ENCODE results near the gene C16orf74.

C16orf74 gene

GRCh38 chr16:85788819-85789218 lies 37.9 kb upstream of the C16orf74 start:
- H3K27ac ChIP-seq: no peak overlapping the region
- no peaks in the 10 kb centered on the region for H3K9me3 ChIP-seq
- no peak for DNase-seq
- no peaks in the 10 kb centered on the region for H3K27me3 ChIP-seq
- peaks cover 34 to 64% (median 48%) of the 10 kb centered on the region in 3 donors for H3K36me3 ChIP-seq
- no peak overlapping the region for H3K4me3 ChIP-seq
- no peaks in the 10 kb centered on the region for H3K4me1 ChIP-seq
- no peak for TF ChIP-seq CTCF (IDR thresholded peaks at IDR 0.05)
- intact Hi-C loops (cut with DNase I; ENCODE audit: low total_unique reads): no loop called here

- peaks cover 0 to 13% (median 6%) of the 10 kb centered on the region in 4 donors for H3K4me1 ChIP-seq
- no peaks in the 10 kb centered on the region for H3K27me3 ChIP-seq
- peaks cover 35 to 45% (median 44%) of the 10 kb centered on the region in 3 donors for H3K36me3 ChIP-seq
- no peak for DNase-seq
- TF ChIP-seq CTCF (IDR thresholded peaks at IDR 0.05): no peak
- no peak overlapping the region for H3K27ac ChIP-seq
- no peak overlapping the region for H3K4me3 ChIP-seq
- H3K9me3 ChIP-seq: no peaks in the 10 kb centered on the region
- intact Hi-C loops (cut with DNase I; ENCODE audit: low total_unique reads): no loop called here
Measured at GRCh38 chr16:85785927-85786326, 35.0 kb upstream of the C16orf74 start.

- intact Hi-C loops (cut with DNase I; ENCODE audit: low total_unique reads): no loop called here
- H3K4me1 ChIP-seq: peaks cover 0 to 13% (median 6%) of the 10 kb centered on the region in 4 donors
- no peaks in the 10 kb centered on the region for H3K9me3 ChIP-seq
- no peak overlapping the region for H3K27ac ChIP-seq
- no peaks in the 10 kb centered on the region for H3K27me3 ChIP-seq
- no peak for DNase-seq
- no peak overlapping the region for H3K4me3 ChIP-seq
- peaks cover 46 to 56% (median 55%) of the 10 kb centered on the region in 3 donors for H3K36me3 ChIP-seq
- no peak for TF ChIP-seq CTCF (IDR thresholded peaks at IDR 0.05)
Measured at GRCh38 chr16:85784813-85785212, 33.9 kb upstream of the C16orf74 start.

GRCh38 chr16:85783441-85783840 lies 32.5 kb upstream of the C16orf74 start:
- H3K4me1 ChIP-seq: peaks cover 0 to 13% (median 6%) of the 10 kb centered on the region in 4 donors
- H3K27me3 ChIP-seq: no peaks in the 10 kb centered on the region
- no peaks in the 10 kb centered on the region for H3K9me3 ChIP-seq
- H3K27ac ChIP-seq: no peak overlapping the region
- H3K36me3 ChIP-seq: peaks cover 55 to 64% (median 64%) of the 10 kb centered on the region in 3 donors
- no peak overlapping the region for H3K4me3 ChIP-seq
- DNase-seq: no peak
- TF ChIP-seq CTCF (IDR thresholded peaks at IDR 0.05): no peak
- intact Hi-C loops (cut with DNase I; ENCODE audit: low total_unique reads): no loop called here

GRCh38 chr16:85782451-85782850 lies 31.6 kb upstream of the C16orf74 start:
- TF ChIP-seq CTCF (IDR thresholded peaks at IDR 0.05): no peak
- Histone ChIP-seq H3K36me3 (peaks cover 55 to 64% (median 64%) of the 10 kb centered on the region in 3 donors), H3K4me1 (peaks cover 0 to 13% (median 6%) of the 10 kb centered on the region in 4 donors), H3K27ac (no peak overlapping the region), H3K27me3 (no peaks in the 10 kb centered on the region), H3K9me3 (no peaks in the 10 kb centered on the region), H3K4me3 (no peak overlapping the region)
- intact Hi-C loops (cut with DNase I; ENCODE audit: low total_unique reads): no loop called here
- no peak for DNase-seq

Measured in tibial artery (tissue), 4 donors.